Psoas muscle (tissue), 8 donors: Measurements from ENCODE around the gene MAPK13. TPM values are rescaled to one million over a fixed set of nuclear protein-coding genes. Genes with fewer than 3 reads are reported as not detected.
"Not testable (repeated sequence)": the region's sequence is repeated elsewhere in the genome, so short reads cannot be mapped to it uniquely, and the experiment has no call there.

Source experiments
- ATAC-seq, 4 donors: fragments of 200-7000 bp; cut with Tn5 transposase; one replicate each; pipeline ENCODE4 v1.9.1; 2020; ENCODE audit warnings: moderate library complexity in 3 of 4, mild to moderate bottlenecking in 2 of 4
- DNase-seq, 2 donors: peaks; one replicate each; pipeline ENCODE4 v3.0.0-alpha.2; 2020
- H3K27ac ChIP-seq: fragments of 200-600 bp; one replicate; pipeline ENCODE4 v1.8.0; 2022
- H3K27me3 ChIP-seq, 3 donors: fragments of 200-600 bp in 1 of 3; one replicate each; pipeline versions ENCODE4 v1.6.1 to v1.8.0; 2013 to 2022; ENCODE audit warnings: low read length in 2 of 3, mild to moderate bottlenecking in 2 of 3, moderate library complexity in 1 of 3; ENCODE audit not compliant: insufficient read depth in 3 of 3
- H3K36me3 ChIP-seq, 2 donors: fragments of 200-600 bp in 1 of 2; one replicate each; pipeline versions ENCODE4 v1.6.1 to v1.8.0; 2013 to 2022; ENCODE audit warnings: low read depth in 1 of 2, mild to moderate bottlenecking in 1 of 2, moderate library complexity in 1 of 2; ENCODE audit not compliant: insufficient read depth in 1 of 2
- H3K4me1 ChIP-seq: fragments of 200-600 bp; one replicate; pipeline ENCODE4 v1.8.0; 2022
- H3K4me3 ChIP-seq: fragments of 200-600 bp; one replicate; pipeline ENCODE4 v1.8.0; 2022; ENCODE audit warnings: mild to moderate bottlenecking
- H3K9me3 ChIP-seq: fragments of 200-600 bp; one replicate; pipeline ENCODE4 v1.8.0; 2022
- CTCF ChIP-seq: fragments of 200-600 bp; IDR thresholded peaks from one replicate; pipeline ENCODE4 v1.8.0; 2022; ENCODE audit warnings: antibody characterized with exemption
- WGBS, 3 donors: extraction: QIAGEN DNeasy Blood & Tissue Kit; methylation state at CpG; one replicate each; pipeline versions ENCODE4 v1.1.6 to v1.1.7; 2013; 5-methylcytosine and 5-hydroxymethylcytosine counted together
- intact Hi-C, 2 donors: fragments of 100-400 bp; cut with DNase I; formaldehyde crosslinking; loops; one replicate each; pipeline versions ENCODE4 v1.11.0 to v1.14.2; 2022
- polyA plus RNA-seq, 3 donors: library from polyadenylated mRNA; stranded (reverse); fragments of 200-250 nt; gene quantifications; one replicate each; pipeline ENCODE4 v1.2.3, GENCODE V29; 2013
- total RNA-seq, 4 donors: library from RNA; stranded (reverse); fragmentation: NEBNext Ultra II Directional in 2 of 4; extraction: Animal tissue kit (Norgen Biotek cat#: 25700) in 2 of 4; gene quantifications; one replicate each; pipeline versions ENCODE4 v1.2.1 to v1.2.4, GENCODE V29; 2021 to 2023
- donor health status: healthy with polysubstance abuse.
- donor health status: DM: no; HTN: no; CAD: no; lungs with moderate emphysema.
- donor health status: Bipolar disorder and iron deficiency.
- donor health status: healthy.
- donor health status: DM: yes; HTN: yes; CAD: no.
- donor health status: DM: no; HTN: no; CAD: no.
- donor health status: DM: no; HTN: no; CAD: no.
- donor health status: DM: yes; HTN: yes; CAD: no.

MAPK13 gene
- total and polyA plus RNA-seq, 7 donors, result 0.49 to 4.0 (median 1.6) TPM

- H3K4me3 ChIP-seq, result no peak overlapping the region
- H3K27me3 ChIP-seq, result no peaks in the 10 kb centered on the region
- no peaks in the 10 kb centered on the region for H3K9me3 ChIP-seq
- no peak for TF ChIP-seq CTCF
- H3K27ac ChIP-seq, result no peak overlapping the region
- peaks cover 12% of the 10 kb centered on the region for H3K4me1 ChIP-seq
- 82 to 90% (median 84%) methylated on average over 4 of the region's 4 CpGs for WGBS, 3 donors
- intact Hi-C loops, result loop anchor here (2.0 to 10.0 kb wide), 4 partner anchors 73 to 243 kb away; partner anchors contain the start of gene BRPF3 (in 1 of the 2)
- DNase-seq (no peak), ATAC-seq (no peak)
- peaks cover 0 to 9% of the 10 kb centered on the region in 2 donors for H3K36me3 ChIP-seq
These were observed 8.4 kb upstream of the MAPK13 start for GRCh38 chr6:36121787-36122494.

- Histone ChIP-seq H3K27me3 (no peaks in the 10 kb centered on the region), H3K4me3 (no peak overlapping the region), H3K9me3 (no peaks in the 10 kb centered on the region), H3K36me3 (peaks cover 0 to 5% of the 10 kb centered on the region in 2 donors), H3K27ac (no peak overlapping the region), H3K4me1 (peaks cover 12% of the 10 kb centered on the region)
- ATAC-seq (no peak), DNase-seq (no peak)
- WGBS, 3 donors, result 74 to 86% (median 75%) methylated on average over 11 of the region's 11 CpGs
- intact Hi-C loops, result loop anchor here (5.0 to 10.0 kb wide), 3 partner anchors 75 to 242 kb away; partner anchors contain the start of gene BRPF3 (in 1 of the 2)
- no peak for TF ChIP-seq CTCF
These were observed 7.6 kb upstream of the MAPK13 start for GRCh38 chr6:36122495-36123269.

- DNase-seq (peak; percentile 82 to 91), ATAC-seq (peak; percentile 80 to 91 (median 86))
- Histone ChIP-seq H3K4me1 (peaks cover 4% of the 10 kb centered on the region), H3K27ac (no peak overlapping the region), H3K9me3 (no peaks in the 10 kb centered on the region), H3K4me3 (no peak overlapping the region), H3K36me3 (peaks cover 0 to 5% of the 10 kb centered on the region in 2 donors), H3K27me3 (no peaks in the 10 kb centered on the region)
- intact Hi-C loops, result loop anchor here (5.0 to 10.0 kb wide), 3 partner anchors 74 to 241 kb away; partner anchors contain the start of gene BRPF3 (in 1 of the 2)
- 34 to 51% (median 38%) methylated on average over 8 to 10 of the region's 10 CpGs for WGBS, 3 donors
- peak; percentile 57 for TF ChIP-seq CTCF
These were observed 6.8 kb upstream of the MAPK13 start for GRCh38 chr6:36123270-36124139.

- not testable (repeated sequence) for H3K36me3 ChIP-seq, DNase-seq, H3K4me3 ChIP-seq, H3K9me3 ChIP-seq, H3K27me3 ChIP-seq, H3K27ac ChIP-seq, ATAC-seq, H3K4me1 ChIP-seq
- intact Hi-C loops, result loop anchor here (5.0 to 10.0 kb wide), 3 partner anchors 73 to 240 kb away; partner anchors contain the start of gene BRPF3 (in 1 of the 2)
- WGBS, 3 donors, result 71 to 89% (median 81%) methylated on average over 8 of the region's 8 CpGs
These were observed 6.0 kb upstream of the MAPK13 start for GRCh38 chr6:36124346-36124745.
